ENCODE results near the gene CERS5.

DNA sequence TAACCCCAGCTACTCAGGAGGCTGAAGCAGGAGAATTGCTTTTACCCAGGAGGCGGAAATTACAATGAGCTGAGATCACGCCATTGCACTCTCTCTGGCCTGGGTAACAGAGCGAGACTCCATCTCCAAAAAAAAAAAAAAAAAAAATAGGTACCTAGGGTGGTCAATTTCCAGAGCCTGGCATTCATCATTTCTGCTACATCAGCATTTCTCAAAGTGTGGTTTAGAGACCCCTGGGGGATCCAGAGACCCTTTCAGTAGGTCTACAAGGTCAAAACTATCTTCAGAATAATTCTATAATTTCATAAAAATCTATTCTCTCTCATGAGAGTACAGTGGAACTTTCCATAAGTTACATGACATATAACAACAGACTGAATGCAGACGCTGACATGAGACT is 19.9 kb downstream of the CERS5 start:
- TF ChIP-seq, protein P1, sequence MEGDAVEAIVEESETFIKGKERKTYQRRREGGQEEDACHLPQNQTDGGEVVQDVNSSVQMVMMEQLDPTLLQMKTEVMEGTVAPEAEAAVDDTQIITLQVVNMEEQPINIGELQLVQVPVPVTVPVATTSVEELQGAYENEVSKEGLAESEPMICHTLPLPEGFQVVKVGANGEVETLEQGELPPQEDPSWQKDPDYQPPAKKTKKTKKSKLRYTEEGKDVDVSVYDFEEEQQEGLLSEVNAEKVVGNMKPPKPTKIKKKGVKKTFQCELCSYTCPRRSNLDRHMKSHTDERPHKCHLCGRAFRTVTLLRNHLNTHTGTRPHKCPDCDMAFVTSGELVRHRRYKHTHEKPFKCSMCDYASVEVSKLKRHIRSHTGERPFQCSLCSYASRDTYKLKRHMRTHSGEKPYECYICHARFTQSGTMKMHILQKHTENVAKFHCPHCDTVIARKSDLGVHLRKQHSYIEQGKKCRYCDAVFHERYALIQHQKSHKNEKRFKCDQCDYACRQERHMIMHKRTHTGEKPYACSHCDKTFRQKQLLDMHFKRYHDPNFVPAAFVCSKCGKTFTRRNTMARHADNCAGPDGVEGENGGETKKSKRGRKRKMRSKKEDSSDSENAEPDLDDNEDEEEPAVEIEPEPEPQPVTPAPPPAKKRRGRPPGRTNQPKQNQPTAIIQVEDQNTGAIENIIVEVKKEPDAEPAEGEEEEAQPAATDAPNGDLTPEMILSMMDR (IDR thresholded peaks at IDR 0.05; ENCODE audit: insufficient read depth, low read length, poor library complexity, severe bottlenecking): no peak
- TF ChIP-seq EZH2phosphoT487 (conservative IDR thresholded peaks at IDR 0.05; ENCODE audit: low read length): no peak

All from SU-DHL-6 (cell line).